HepG2 (cell line): ENCODE measurements around the gene SAMD15. TPM values are rescaled to one million over a fixed set of nuclear protein-coding genes. Genes with fewer than 3 reads are reported as not detected.
A peak's percentile ranks its signal among the peaks of the same experiment; 100 is the strongest.

Experiments
- ARID4A ChIP-seq: sonication (generic); formaldehyde crosslinking; IDR thresholded peaks from 2 replicates; pipeline ENCODE4 v1.5.0; 2020; ENCODE audit warnings: mild to moderate bottlenecking, missing genetic modification reagents, borderline replicate concordance
- CSRNP2 ChIP-seq: sonication (generic); formaldehyde crosslinking; conservative IDR thresholded peaks from 2 replicates; pipeline ENCODE4 v1.8.0; 2022; ENCODE audit warnings: low read depth, missing genetic modification reagents
- DMAP1 ChIP-seq: IDR thresholded peaks from 2 replicates; pipeline ENCODE4 v1.6.1; 2016
- HMGXB4 ChIP-seq, 2 experiments: sonication (generic) in 1 of 2; formaldehyde crosslinking in 1 of 2; IDR thresholded peaks; 2 replicates each; pipeline versions ENCODE4 v1.4.0 to v1.6.1; 2018 to 2020; ENCODE audit warnings: missing genetic modification reagents in 2 of 2, borderline replicate concordance in 1 of 2, low read depth in 1 of 2, mild to moderate bottlenecking in 1 of 2, missing biosample characterization in 1 of 2
- HNF1B ChIP-seq: sonication (generic); formaldehyde crosslinking; IDR thresholded peaks from 2 replicates; pipeline ENCODE4 v1.5.1; 2020; ENCODE audit warnings: mild to moderate bottlenecking, moderate library complexity, missing genetic modification reagents
- ISL2 ChIP-seq: sonication (generic); formaldehyde crosslinking; IDR thresholded peaks from 2 replicates; pipeline ENCODE4 v1.5.0; 2020; ENCODE audit warnings: missing genetic modification reagents
- KAT2B ChIP-seq: fragments of 150-350 bp; IDR thresholded peaks from 2 replicates; pipeline ENCODE4 v1.6.1; 2014; ENCODE audit warnings: low read depth, low read length, borderline replicate concordance
- LBX2 ChIP-seq: sonication (generic); formaldehyde crosslinking; IDR thresholded peaks from 2 replicates; pipeline ENCODE4 v1.5.0; 2020; ENCODE audit warnings: missing genetic modification reagents, mild to moderate bottlenecking, borderline replicate concordance
- MAFK ChIP-seq, 2 experiments: IDR thresholded peaks in 1 of 2; conservative IDR thresholded peaks in 1 of 2; 2 replicates each; pipeline ENCODE4 v1.6.1; 2011; ENCODE audit warnings: improper control_type of control experiment in 2 of 2, low read length in 2 of 2
- MED1 ChIP-seq: sonication (generic); formaldehyde crosslinking; IDR thresholded peaks from 2 replicates; pipeline ENCODE4 v1.4.0; 2020; ENCODE audit warnings: missing genetic modification reagents
- ONECUT2 ChIP-seq: sonication (generic); formaldehyde crosslinking; IDR thresholded peaks from 2 replicates; pipeline ENCODE4 v1.4.0; 2020; ENCODE audit warnings: missing genetic modification reagents
- PHF20 ChIP-seq: sonication (generic); formaldehyde crosslinking; IDR thresholded peaks from 2 replicates; pipeline ENCODE4 v1.5.0; 2020; ENCODE audit warnings: mild to moderate bottlenecking, missing genetic modification reagents
- ZBTB37 ChIP-seq: sonication (generic); formaldehyde crosslinking; IDR thresholded peaks from 2 replicates; pipeline ENCODE4 v1.4.0; 2020; ENCODE audit warnings: mild to moderate bottlenecking, missing genetic modification reagents
- ZIK1 ChIP-seq: sonication (generic); formaldehyde crosslinking; IDR thresholded peaks from 2 replicates; pipeline ENCODE4 v1.5.0; 2020; ENCODE audit warnings: mild to moderate bottlenecking, low read depth, missing genetic modification reagents, borderline replicate concordance
- ZNF232 ChIP-seq: sonication (generic); formaldehyde crosslinking; IDR thresholded peaks from 2 replicates; pipeline ENCODE4 v1.4.0; 2020; ENCODE audit warnings: missing genetic modification reagents, borderline replicate concordance
- ZNF558 ChIP-seq: sonication (generic); formaldehyde crosslinking; IDR thresholded peaks from 2 replicates; pipeline ENCODE4 v1.9.0; 2022; ENCODE audit warnings: mild to moderate bottlenecking, missing genetic modification reagents, borderline replicate concordance
- polyA plus RNA-seq, 8 experiments: library from polyadenylated mRNA; depleted of rRNA in 3 of 8; stranded (reverse) in 7 of 8; unstranded in 1 of 8; fragments of >200 nt; fragmentation: Illumina TruSeq in 4 of 8; extraction: Trizol in 4 of 8; gene quantifications; 2 replicates each; pipeline versions ENCODE4 v1.2.1 to v1.2.3, GENCODE V29; 2011 to 2016; ENCODE audit warnings: low read depth in 4 of 8, missing spikeins in 1 of 8, mixed read lengths in 1 of 8; ENCODE audit not compliant: insufficient read depth in 1 of 8
- total RNA-seq, 5 experiments: library from RNA; depleted of rRNA; stranded (reverse); fragments of >200 nt; fragmentation: Illumina TruSeq; extraction: Trizol; gene quantifications; 2 replicates each; pipeline ENCODE4 v1.2.3, GENCODE V29; 2016; ENCODE audit warnings: low read depth in 1 of 5

SAMD15 gene
- total and polyA plus RNA-seq, 2 of the 13 experiments (the other 11 are each of a cell fraction or from before 2014, with no cell fraction given), result 0.09 to 1.3 TPM

GRCh38 chr14:77376771-77377501 lies at the start of gene SAMD15, which contains the start of gene TMED8 (continued):
- peak; percentile 71 for TF ChIP-seq PHF20 (CRISPR knock-in tag)
- TF ChIP-seq ZBTB37 (CRISPR knock-in tag), result no peak
- peak; percentile 81 for TF ChIP-seq HNF1B (CRISPR knock-in tag)
- TF ChIP-seq ISL2 (CRISPR knock-in tag), result peak; percentile 67; the same call in 1 of the 2 replicates
- peak; percentile 56; the same call in 1 of the 2 replicates for TF ChIP-seq ZNF232
- peak; percentile 33; the same call in 1 of the 2 replicates for TF ChIP-seq MED1 (CRISPR knock-in tag)
- TF ChIP-seq KAT2B, result no peak
- no peak for TF ChIP-seq ZNF558 (CRISPR knock-in tag)
- peak; percentile 63; the same call in 1 of the 2 replicates for TF ChIP-seq DMAP1 (CRISPR knock-in tag)
- peak; percentile 96 for TF ChIP-seq ARID4A (CRISPR knock-in tag)
- TF ChIP-seq ONECUT2, result no peak
- 0 out of 2 replicates have a peak, but pooled peaks have one; percentile 29 for TF ChIP-seq LBX2 (CRISPR knock-in tag)
- TF ChIP-seq CSRNP2 (CRISPR knock-in tag), result no peak
- no peak for TF ChIP-seq MAFK (conservative IDR thresholded peaks at IDR 0.05 in 1 of 2, IDR thresholded peaks at IDR 0.05 in 1 of 2; ENCODE audit: low read length in 2 of 2)
- no peak; the same call in 1 of the 2 replicates for TF ChIP-seq ZIK1 (CRISPR knock-in tag)
- peak; percentile 50 to 84; a peak in 3 of 4 replicates for TF ChIP-seq HMGXB4 (CRISPR knock-in tag; IDR thresholded peaks at IDR 0.05; ENCODE audit: borderline replicate concordance in 1 of 2, low read depth in 1 of 2)
